RPMI7951 (cell line): Measurements from ENCODE around the gene TMBIM1. TPM values are rescaled to one million over a fixed set of nuclear protein-coding genes. Genes with fewer than 3 reads are reported as not detected.

Experiments
- DNase-seq: peaks from one replicate; pipeline ENCODE4 v3.0.0-alpha.2; 2012; ENCODE audit warnings: low read depth
- total RNA-seq: library from RNA; depleted of rRNA; stranded (reverse); fragments of >200 nt; shearing (Covaris generic); gene quantifications from 2 replicates; pipeline ENCODE4 v1.2.3, GENCODE V29; 2014

Gene TMBIM1
- total RNA-seq, 1 experiment from 2014 or later: 154 TPM

DNA sequence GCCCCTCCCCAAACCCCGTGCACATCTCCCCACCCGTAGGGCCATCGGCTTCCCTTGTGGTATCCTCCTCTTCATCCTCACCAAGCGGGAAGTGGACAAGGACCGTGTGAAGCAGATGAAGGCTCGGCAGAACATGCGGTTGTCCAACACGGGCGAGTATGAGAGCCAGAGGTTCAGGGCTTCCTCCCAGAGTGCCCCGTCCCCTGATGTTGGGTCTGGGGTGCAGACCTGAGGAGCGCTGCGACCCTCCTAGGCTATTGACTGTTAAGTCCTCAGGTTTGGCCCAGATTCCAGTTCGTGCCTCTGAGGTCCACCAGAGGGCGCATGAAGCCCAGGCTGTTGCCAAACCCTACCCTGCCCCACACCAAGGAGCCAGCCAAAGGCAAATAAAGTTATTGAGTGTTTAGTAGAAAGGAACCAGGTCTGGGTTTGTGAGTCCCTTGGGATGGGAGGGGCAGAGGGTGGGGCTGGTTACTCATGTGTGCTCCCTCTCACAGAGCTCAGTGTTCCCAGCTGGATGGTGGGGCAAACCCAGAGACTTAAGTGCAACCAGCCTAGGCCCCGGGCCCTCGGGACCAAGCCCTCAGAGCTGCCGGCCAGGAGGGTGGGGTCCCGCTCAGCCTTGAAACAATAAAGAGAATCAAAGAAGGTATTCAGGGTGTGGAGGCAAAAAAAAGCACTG lies 19.6 kb downstream of the TMBIM1 start:
- peak; percentile 89 for DNase-seq

DNA sequence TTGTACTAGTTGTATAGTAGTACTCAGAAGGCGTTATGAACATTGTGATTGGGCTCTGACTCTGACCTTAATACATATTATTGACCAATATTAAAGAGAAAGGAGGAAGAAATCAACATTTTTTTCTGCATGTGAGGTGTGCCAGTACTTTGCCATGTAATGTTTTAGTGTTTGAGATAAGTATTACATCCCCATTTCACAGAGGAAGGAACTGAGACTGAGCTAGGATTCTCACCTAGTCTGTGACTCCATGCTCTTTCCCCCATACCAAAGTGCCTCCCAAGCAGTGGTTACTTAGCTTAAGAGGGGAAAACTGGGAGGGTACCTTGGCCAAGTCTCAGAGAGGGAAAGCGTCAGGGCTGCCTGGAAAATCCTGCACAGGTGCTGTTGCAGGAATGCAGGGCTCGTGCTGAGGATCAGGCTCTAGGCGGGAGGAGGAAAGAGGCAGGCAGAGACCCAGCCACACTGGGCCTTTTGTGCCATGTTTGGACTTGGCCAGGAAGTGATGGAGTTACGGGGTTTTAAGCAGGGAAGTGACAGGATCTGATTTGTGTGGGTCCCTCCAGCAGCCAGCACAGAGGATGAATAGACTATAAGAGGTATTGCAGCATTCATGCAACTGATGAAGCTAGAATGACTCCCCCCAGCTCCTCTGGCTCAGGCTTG lies 20.3 kb downstream of the TMBIM1 start:
- DNase-seq: no peak

DNA sequence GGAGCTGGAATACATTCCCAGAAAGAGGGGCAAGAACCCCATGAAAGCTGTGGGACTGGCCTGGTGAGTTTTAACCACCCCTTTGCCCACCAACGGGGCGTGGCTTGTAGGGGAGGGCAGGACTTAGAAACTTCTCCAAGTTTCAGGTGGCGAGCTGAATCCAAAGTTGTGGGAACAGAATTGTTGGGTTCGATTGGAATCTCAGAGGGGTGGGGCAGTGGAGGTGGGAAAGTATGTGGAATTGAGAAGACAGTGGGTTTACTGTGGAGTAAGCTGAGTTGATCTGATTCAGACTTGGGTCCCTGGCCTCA lies 20.9 kb downstream of the TMBIM1 start:
- DNase-seq: no peak

DNA sequence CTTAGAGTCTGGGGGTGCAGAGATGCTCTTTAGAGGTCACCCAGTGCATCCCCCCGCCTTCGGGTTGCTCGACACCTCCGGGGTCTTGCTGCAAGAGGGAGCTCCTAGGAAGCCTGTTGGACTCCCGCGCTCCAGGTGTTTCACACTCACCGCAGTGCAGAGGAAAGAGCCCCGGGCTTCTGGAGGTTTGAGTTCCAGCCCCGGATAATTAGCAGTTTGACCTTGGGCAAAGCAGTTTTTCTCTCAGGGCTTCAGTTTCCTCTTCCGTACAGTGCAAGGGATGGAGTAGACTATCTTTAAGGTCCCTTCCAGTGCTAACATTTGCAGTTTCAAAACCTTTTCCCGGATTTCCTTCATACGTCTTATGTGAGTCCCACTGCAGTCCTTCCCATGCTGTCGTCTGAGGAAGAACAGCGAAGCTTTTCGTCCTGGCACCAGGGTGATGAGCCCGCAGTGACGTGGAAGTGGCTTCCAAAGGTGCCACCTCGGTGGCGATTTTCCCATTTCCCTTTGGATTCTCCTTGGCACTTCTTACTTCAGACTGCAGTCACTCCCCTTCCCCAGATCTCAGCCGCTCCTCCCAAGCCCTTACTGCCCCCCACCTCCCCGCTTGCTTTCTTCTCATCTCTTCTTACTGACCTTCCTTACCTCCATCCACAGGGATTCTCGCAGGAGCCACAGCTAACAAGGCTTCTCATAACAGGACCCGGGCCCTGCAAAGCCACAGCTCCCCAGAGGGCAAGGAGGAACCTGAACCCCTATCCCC lies 21.4 kb downstream of the TMBIM1 start:
- no peak for DNase-seq

DNA sequence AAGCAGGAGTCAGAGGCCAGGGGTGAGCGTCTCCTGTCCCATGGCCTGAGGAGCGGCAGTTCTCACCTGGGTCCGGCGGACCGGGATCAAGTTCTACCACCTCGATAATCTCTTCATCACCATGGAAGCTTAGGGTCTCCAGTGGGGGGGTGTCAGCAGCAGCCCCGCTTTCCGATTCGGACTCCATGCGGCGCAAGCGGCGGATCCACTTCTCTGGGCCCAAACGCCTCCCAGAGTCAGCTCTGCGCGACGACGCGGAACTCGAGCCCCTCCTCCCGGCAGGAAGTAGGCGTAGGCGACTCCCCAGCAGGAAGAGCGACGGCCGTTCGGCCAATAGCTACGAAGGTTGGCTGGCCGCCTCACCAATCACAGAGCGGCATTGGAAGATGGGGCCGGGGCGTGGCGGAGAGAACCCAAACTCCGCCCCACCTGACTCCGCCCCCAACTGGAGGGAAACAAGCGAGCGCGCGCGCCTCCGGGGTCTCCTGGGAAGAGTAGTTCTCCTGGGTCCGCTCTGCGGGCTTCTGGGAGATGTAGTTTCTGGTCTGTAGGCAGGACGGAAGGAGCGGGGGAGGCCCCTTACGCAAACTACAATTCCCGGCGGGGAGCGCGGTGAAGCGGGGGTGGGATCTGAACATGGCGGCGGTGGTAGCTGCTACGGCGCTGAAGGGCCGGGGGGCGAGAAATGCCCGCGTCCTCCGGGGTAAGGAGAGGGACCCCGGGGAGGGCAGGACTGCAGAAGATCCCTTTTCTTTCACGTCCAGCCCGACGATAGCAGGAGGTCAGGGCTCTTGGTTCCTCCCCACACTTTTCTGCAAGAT lies 22.2 kb downstream of the TMBIM1 start, which contains the start of the genes AAMP and PNKD:
Gene AAMP (minus strand): TSS at position 238 of the 821 bp plus-strand sequence. CDS start 51 bp downstream, at position 187.
Gene PNKD (plus strand): TSS at position 620 of the 821 bp plus-strand sequence. CDS start 17 bp downstream, at position 637.
- DNase-seq: peak; percentile 99

DNA sequence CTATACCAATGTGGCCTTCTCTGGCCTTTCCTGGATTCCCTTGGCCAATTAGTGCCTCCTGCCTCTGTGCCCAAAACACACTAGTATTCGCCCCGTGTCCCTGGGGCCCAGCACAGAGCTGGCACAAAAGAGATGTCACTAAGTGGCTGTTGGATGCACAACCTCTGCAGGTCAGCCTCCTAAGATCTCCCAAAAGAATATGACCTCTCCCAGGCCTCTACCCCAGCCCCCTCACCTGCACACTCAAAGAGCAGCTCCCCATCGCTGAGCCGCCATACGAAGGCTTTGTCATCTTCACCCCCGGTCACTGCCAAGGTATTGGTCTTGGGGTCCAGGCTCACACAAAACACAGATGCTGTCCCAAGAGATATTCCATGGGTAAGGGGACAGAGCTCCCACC lies 25.0 kb downstream of the TMBIM1 start:
- no peak for DNase-seq

DNA sequence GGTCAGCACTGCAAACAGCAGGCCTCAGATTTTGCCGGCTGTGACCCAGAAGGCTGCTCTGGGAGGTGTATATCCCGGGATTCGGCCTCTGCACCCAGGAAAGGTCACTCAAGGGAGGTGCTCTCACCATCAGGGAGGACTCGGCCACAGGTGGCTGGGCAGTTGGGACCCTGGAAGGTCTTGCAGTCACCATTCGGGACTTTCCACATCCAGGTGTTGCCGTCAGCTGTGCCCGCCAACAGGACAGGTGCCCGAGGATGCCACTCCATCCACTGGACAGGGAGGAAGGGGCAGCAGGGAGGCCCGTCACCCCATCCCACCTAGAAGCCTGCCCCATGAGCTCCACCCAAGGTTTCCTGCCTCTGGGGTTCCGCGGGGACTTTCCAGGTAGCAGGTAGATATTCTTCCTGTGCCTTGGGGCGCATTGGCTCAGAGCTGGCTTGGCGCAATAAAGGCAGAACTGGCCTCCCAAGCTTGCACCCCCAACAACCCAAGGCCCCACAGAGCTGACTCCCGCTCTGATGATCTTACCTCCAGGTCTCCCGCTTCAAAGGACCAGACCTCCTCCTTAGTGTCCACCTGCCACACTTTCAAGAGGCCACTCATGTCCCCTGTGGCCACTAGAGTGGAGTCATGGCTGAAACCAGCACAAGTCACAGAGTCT lies 25.9 kb downstream of the TMBIM1 start:
- DNase-seq: no peak

DNA sequence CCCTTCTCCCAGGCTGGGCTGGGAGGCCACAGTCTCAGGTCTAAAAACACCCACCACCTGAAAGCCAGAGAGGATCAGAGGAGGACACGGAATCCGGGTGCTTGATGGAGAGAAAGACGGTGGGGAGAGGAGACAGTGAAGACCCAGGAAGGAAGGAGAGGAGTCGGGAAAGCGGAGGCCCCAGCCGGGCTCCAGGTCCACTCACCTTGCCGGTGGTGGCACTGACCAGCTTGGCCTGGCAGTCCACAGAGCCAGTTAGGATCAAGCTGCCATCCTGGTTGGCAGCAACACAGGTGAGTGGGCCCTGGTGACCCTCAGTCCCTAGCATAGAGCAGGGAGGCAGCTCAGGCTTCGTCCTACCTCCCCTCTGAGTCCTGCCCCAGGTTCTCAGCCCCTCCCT lies 26.7 kb downstream of the TMBIM1 start:
- DNase-seq: no peak

DNA sequence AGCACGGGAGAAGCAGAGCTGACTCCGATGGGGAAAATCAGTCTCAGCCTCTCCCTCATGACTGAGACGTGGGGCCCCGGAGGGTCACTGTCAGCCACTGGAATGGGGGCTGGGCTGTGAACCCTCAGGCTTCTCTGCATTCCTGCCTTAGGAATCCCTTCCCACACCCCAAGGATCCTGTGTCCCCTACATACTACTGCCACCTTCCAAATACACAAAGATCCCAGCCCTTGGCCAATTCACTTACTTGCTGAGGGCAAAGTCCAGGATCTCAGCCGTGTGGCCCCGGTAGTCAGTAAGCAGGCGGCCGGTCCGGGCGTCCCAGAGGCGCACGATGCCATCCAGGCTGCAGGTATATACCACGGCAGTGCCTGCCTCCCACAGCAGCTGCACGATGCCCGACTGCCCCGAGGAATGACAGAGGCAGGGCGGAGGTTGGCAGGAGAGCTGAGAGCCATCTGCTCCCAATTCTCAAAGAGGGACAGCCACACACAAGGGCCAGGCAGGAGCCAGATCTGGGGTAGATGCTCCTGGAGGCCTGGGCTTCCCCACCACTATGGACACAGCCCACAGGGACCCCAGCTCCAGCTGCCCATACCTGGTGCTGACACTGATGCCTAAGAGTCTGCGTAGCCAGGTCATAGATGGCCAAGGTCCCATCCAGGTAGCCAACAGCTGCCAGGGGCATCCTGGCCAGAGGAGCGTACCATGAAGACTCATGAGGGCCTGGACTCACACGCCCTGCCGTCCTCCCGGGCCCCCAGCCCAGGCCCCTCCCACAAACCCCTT lies 27.3 kb downstream of the TMBIM1 start:
- DNase-seq: no peak

DNA sequence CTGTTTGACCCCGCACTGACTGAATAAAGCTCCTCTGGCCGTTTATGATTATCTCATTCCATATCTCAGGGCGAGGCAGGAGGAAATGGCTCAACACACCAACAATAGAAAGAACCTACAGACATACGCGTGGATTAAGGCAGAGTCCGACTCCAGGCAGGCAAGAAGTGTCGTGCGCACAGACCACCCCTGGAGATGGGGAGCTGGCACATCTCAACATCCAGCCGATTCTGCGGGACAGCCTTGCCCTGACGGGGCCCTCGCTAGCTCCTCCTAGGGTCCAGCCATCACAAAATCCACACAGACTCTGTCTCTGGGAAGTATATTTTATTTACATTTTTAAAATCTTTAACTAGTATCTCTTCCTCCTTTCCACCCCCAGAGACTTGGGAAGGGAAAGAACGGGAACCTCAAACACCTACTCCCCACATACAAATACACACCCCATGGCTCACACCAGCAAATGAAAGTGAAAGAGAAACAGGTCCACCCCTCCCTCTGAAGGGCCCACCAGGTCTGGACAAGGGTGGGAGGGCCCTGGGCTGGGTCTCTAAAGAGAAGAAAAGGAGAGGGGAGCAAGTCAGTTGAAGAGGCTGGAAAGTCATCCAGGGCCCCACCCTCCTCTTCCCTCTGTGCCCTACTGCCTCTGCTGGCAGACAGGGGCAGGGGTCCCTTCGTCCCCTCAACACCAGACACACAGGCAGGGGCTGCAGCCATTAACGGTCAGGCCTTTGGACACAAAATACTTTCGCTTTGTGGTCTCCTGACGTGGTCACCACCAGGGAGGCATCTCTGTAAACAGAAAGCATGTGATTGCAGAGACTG lies 28.3 kb downstream of the TMBIM1 start:
- DNase-seq: no peak

DNA sequence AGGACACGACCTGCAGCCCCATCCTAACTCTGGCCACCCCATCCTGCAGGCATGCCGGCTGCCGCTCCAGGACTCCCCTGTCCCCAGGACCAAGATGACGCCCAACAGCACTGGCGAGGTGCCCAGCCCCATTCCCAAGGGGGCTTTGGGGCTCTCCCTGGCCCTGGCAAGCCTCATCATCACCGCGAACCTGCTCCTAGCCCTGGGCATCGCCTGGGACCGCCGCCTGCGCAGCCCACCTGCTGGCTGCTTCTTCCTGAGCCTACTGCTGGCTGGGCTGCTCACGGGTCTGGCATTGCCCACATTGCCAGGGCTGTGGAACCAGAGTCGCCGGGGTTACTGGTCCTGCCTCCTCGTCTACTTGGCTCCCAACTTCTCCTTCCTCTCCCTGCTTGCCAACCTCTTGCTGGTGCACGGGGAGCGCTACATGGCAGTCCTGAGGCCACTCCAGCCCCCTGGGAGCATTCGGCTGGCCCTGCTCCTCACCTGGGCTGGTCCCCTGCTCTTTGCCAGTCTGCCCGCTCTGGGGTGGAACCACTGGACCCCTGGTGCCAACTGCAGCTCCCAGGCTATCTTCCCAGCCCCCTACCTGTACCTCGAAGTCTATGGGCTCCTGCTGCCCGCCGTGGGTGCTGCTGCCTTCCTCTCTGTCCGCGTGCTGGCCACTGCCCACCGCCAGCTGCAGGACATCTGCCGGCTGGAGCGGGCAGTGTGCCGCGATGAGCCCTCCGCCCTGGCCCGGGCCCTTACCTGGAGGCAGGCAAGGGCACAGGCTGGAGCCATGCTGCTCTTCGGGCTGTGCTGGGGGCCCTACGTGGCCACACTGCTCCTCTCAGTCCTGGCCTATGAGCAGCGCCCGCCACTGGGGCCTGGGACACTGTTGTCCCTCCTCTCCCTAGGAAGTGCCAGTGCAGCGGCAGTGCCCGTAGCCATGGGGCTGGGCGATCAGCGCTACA lies 29.4 kb downstream of the TMBIM1 start:
- DNase-seq: no peak

DNA sequence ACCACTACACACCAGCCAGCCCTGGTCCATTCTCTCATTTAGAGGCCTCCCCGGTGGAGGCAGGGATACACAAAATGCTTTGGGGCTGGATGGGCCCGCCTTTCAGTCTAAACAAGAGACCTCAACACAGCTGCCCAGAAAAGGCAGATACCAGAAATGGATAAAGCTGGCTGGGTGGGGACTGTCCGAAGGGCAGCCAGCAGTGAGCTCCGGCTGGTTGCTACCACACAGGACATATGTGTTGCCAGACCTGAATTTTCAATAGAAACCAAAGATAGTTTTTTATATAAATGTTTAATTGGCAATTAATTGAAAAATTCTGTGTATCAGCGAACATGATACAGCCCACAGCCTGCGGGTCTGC lies 30.1 kb downstream of the TMBIM1 start:
- DNase-seq: no peak

DNA sequence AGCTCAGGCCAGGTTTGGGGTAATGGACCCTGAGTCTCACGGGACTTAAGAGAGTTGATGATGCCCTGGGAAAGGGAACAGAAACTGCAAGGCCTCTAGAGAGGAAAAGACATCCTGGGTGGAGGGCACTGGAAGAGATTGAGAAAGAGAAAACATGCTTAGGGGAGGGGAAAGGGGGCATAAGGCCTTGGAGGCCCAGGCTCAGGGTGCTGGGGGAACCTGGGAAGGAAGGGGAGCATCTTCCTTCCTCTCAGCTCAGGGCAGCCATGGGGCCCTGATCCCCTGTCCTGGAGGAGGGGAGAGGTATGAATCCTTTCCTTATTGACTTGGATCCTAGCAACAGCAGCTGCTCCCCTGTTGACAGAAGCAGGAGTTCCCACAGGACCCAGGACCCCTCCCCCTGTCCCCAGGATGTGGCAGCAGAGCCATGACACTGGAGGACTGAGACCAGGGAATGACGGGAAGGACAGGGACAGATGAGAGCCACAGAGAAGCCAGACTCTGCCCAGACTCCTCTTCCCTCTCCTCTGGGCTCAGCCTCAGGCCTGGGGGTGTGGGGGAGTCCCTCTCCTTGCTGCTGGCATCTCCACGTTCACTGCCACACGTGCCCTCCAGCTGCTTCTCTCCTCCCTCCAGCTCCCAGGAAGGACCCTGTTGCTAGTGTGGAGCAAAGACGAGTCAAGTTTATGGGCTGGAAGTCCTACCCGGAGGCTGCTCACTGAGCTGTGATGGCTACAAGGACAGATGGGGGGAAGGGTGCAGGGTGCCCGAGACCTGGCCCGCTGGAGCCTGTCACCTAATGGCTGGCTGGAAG lies 30.7 kb downstream of the TMBIM1 start:
- DNase-seq: no peak

DNA sequence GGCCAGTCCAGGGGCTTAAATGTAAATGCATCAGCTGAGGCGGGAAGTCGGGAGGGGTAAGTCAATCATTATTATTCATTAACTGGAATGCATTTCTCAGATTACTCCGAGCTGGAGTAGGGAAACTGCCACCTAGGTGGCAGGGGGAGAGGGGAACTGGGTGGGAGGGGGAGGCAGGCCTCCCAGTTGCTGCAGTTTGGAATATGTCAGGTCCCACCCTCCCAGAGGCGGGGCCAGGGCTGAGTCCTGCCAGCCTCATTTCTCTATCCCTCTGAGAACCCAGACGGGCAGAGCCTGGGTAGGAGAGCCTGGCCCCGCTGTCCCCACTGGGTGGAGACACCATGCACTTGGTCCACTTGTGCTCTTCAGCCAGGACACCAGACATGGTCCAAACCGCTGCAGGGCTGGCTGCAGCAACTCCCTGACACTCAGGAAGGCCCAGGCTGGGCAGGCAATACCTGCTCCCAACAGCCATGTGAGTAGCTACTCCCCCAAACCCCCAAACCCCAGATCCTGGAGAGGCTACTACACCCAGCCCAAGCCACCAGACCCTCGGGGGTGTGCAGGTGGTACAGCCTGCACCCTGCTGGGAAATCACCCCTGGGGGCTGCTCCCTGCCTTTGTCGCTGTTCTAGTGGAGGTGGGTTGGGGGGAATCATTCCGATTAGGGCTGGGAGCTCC lies 31.4 kb downstream of the TMBIM1 start, which contains the start of gene GPBAR1:
Gene GPBAR1 (plus strand): TSS at position 274 of the 681 bp plus-strand sequence. CDS start 1,710 bp downstream, outside the sequence.
- DNase-seq: no peak

DNA sequence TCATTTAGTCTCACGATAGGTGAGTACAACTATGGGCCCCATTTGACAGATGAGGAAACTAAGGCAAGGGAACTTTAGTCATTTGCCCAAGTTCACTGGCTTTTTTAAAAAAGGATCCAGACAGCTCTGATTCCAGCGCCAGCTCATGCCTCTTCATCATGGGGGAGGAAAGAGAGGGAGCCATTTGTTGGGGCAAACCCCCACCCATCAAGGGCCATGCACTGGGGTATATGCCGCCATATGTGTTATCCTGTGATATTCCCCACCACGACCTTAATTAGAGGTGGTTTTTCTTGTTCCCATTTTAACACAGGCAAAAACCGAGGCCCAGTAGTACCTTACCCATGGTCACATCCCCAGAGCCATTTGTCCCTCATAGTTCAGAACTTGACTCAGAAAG lies 32.1 kb downstream of the TMBIM1 start:
- no peak for DNase-seq

DNA sequence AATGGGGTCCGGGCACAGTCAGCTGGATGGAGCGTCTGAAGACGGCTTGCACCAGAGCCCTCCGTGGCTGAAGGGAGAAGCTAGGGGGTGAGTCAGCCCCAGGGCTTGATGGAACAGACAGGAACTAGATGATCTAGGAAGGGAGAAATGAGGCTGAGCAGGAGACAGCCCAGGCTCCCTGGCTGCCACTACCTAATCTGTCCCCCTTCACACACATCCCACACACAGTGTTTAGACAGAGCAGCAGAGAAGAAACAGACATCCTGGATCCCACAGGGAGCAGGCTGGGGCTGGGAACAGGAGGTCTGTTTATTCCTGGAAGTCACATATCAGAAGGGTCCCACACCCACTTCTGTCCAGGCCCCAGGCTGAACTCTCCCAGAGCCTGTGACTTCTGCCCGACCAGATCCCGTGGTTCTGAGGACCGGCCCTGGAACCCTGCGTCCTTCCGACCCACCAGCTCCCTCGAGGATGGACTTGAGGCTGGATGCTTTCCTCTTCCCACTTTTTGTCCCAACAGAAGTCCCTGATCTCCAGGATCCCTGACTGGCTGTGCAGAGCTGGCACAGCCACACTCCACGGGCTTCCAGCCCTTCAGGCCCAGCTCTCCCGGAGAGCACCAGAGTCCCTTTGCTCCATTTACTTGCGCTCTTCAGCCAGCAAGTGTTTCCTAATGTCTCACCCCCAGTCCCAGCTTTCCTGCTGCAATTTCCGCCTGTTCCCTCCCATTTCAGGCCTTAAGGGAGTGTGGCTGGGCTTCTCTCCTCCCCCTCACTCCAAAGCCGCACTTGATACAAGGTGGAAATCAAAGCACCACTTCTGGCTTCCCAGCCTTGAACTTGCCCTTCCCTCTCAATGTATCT lies 33.0 kb downstream of the TMBIM1 start:
- DNase-seq: peak; percentile 39
